Endometrial microvascular endothelial cells (primary cell): ENCODE results near the gene KCTD13. TPM values are rescaled to one million over a fixed set of nuclear protein-coding genes. Genes with fewer than 3 reads are reported as not detected.

Experiments
- in situ Hi-C: cut with HindIII; loops from 2 replicates; pipeline ENCODE4 v1.10.0; 2017; ENCODE audit warnings: low sequenced_read_pairs, low pct_unique_long_range_greater_than_20kb; ENCODE audit errors: inconsistent ontology term
- total RNA-seq: library from RNA; depleted of rRNA; stranded (reverse); fragments of >200 nt; gene quantifications from one replicate; pipeline ENCODE4 v1.2.3, GENCODE V29; 2015; ENCODE audit errors: inconsistent ontology term

KCTD13 gene
- total RNA-seq, 1 donor from 2014 or later: 4.2 TPM

DNA sequence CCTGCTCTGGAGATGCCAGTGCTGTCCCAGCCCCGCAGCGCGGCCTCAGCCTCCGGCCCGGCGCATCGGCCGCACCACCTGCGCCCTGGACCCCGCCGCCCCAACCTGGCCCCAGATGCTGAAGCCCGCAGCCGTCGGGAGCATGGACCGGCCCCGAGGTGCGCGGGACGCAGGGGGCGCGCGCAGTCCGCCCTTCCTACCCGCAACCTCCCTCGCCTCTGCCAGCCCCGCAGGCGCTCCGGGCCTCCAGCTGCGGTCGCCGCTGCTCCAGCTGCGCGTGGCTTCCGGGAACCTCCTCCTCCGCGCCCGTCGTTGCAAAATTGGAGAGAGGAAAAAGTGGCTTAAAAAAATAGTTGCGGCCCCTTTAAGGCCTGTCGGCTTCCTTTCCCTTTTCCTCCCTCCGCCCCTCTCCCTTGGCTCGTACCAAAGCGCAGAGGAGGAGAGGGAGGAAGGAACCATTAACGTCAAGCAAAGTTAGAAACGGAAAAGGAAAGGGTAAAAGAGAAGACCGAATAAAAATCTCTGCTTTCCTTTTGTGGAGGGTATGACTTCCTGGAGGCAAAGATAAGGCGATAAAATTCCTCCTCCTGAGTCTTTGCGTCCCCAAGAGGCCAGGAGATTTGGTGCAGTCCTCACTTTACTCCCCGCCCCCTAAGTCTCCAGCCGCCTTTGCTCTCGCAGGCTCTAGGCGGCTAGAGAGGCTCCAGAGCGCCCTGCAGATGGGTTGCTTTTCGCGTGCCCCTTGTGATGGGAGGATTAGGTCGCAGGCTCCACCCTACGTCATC is 63.0 kb downstream of the KCTD13 start, which contains the start of gene CDIPT:
TSS of gene CDIPT (minus strand) at position 343 of the 785 bp plus-strand sequence. CDS start 369 bp downstream, outside the sequence.
- in situ Hi-C loops: loop anchor here (10.0 kb wide), 1 partner anchor 58 kb away; the partner anchor contains the start of gene MAZ

DNA sequence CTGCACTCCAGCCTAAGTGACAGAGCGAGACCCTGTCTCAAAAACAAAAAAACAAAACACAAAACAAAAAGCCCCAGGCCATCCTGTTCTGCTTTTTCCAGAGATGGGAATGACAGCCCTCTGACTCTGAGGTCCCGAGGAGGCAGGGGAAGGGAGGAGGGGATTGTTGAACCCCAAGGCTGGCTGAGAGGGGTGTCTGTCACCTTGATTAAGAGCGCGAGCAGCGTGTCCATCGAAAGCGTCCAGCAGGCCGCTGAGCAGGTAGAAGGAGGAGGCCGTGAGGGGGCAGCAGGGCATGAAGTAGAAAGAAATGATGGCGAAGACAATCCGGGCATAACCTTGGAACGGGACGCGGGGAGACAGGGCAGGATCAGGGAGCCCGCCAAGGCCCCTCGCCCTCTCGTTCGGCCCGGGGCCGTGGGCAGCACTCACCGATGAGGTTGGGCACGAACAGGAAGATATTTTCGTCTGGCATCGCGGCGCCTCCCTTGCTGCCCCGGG is 63.6 kb downstream of the KCTD13 start:
- in situ Hi-C loops: loop anchor here (10.0 kb wide), 1 partner anchor 58 kb away; the partner anchor contains the start of gene MAZ

DNA sequence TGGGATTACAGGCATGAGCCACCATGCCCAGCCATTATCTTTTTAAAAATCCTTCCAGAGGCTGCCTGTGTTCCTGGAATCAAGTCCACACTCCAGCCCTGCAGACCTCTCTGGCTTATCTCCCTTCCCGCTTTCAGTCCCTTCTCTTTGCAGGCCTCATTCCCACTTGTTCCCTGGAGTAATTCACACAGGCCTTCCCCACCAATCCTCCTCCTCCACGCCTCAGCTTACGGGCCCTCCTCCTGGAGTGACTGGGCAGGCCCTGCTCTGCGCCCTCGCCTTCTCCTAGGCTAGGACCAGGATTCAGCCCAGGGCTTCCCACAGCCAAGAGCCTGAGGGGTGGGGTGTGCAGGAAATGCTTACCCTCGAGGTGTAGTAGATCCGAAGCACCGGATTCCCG is 65.8 kb downstream of the KCTD13 start:
- in situ Hi-C loops: loop anchor here (10.0 kb wide), 1 partner anchor 55 kb away; the partner anchor contains the start of gene MAZ

DNA sequence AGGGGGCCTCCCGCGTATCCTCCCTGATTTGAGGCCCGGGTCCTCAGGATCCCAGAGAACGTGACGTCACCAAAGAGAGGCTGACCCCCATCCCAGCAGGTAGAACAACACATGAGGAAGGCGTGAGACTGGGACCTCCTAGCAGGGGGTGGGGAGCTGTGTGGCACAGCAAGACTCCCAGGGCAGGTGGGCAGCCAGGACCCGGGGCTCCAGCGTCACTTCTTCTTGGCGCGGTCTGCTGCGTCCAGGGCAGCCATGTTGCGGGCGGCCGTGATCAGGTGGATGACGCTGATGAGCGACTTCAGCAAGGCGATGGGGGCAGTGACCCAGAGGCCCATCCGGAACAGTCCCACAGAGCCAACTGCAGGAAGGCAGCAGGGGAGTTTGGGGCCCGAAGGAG is 67.1 kb downstream of the KCTD13 start:
- in situ Hi-C loops: no loop called here

DNA sequence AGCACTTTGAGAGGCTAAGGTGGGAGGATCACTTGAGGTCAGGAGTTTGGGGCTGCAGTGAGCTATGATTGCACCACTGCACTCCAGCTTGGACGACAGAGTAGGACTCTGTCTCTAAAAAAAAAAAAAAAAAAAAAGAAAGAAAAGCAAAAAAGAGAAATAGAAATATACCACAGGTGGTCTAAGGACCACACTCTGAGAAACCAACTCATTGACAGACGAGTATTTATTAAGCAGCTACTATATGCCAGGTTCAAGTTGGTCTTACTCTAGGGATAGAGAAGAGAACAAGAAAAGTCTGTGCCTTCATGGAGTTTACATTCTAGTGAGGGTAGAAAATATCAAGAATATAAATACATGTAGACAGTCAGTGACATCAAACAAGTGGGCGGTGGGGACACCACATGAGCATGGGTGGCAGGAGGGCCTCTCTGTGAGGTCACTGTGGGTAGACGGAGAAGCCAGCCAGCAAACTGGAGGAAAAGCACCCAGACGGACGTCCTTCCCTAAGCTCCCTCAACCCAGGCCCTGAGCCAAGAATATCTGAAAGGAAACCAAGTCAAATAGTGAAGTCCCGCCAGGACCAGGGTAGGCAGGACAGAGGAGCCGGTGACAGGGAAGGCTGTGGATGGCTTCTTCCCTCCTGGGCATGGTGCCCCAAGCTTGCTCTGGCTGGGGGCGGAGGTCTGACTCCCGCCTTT is 67.7 kb downstream of the KCTD13 start:
- in situ Hi-C loops: no loop called here

DNA sequence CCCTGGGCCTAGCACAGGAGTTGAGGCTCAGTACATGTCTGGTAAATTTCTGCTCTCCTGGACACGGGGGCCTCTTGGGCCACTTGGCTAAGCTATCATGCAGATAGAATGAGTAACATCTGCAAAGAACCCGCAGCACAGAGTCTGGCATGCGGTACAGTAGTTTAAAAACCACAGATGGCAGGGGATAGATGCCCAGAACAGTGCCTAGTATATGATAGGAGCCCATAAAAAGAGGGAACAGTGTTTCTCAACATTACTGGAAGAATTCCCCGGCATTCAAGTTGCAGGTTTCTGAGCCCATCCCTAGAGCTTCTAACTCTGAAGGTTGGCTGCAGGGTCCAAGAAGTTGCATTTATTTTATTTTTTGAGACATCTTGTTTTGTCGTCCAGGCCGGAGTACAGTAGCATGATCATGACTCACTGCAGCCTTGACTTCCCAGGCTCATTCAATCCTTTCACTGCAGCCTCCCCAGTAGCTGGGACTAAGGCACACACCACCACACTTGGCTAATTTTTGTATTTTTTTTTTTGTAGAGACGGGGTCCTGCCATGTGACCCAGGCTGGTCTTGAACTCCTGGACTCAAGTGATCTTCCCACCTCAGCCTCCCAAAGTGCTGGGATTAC is 68.8 kb downstream of the KCTD13 start:
- in situ Hi-C loops: no loop called here

Other genes starting within 250 kb of the KCTD13 start
- not detected for gene QPRT, start 247.0 kb downstream of the KCTD13 start, total RNA-seq
- not detected for gene C16orf54, start 180.2 kb downstream of the KCTD13 start, total RNA-seq
- gene ZG16, start 148.0 kb downstream of the KCTD13 start, total RNA-seq: not detected
- 98.0 TPM for gene KIF22, start 135.5 kb downstream of the KCTD13 start, total RNA-seq
- gene MAZ, start 119.7 kb downstream of the KCTD13 start, total RNA-seq: 179 TPM
- gene PRRT2, start 114.0 kb downstream of the KCTD13 start, total RNA-seq: not detected
- 36.8 TPM for gene PAGR1, start 110.1 kb downstream of the KCTD13 start, total RNA-seq
- gene MVP, start 105.8 kb downstream of the KCTD13 start, total RNA-seq: 416 TPM
- gene CDIPT, start 63.0 kb downstream of the KCTD13 start, total RNA-seq: 105 TPM
- gene SEZ6L2, start 26.7 kb downstream of the KCTD13 start, total RNA-seq: 0.37 TPM
- not detected for gene ASPHD1, start 25.7 kb downstream of the KCTD13 start, total RNA-seq
- gene TMEM219, start 35.9 kb upstream of the KCTD13 start, total RNA-seq: 150 TPM
- gene TAOK2, start 47.6 kb upstream of the KCTD13 start, total RNA-seq: 87.5 TPM
- gene HIRIP3, start 69.4 kb upstream of the KCTD13 start, total RNA-seq: 9.7 TPM
- 104 TPM for gene INO80E, start 70.0 kb upstream of the KCTD13 start, total RNA-seq
- gene DOC2A, start 84.8 kb upstream of the KCTD13 start, total RNA-seq: not detected
- not detected for gene C16orf92, start 97.0 kb upstream of the KCTD13 start, total RNA-seq
- gene TLCD3B, start 105.0 kb upstream of the KCTD13 start, total RNA-seq: 0.84 TPM
- 1,335 TPM for gene ALDOA, start 139.5 kb upstream of the KCTD13 start, total RNA-seq
- 135 TPM for gene PPP4C, start 149.8 kb upstream of the KCTD13 start, total RNA-seq
- not detected for gene TBX6, start 165.7 kb upstream of the KCTD13 start, total RNA-seq
- 10.9 TPM for gene YPEL3, start 170.0 kb upstream of the KCTD13 start, total RNA-seq
- gene GDPD3, start 187.3 kb upstream of the KCTD13 start, total RNA-seq: 1.3 TPM
- 78.1 TPM for gene MAPK3, start 197.0 kb upstream of the KCTD13 start, total RNA-seq